H1 (cell line): Measurements from ENCODE around the gene IMPDH1.

Experiments
- BRCA1 ChIP-seq: IDR thresholded peaks from 2 replicates; pipeline ENCODE4 v1.6.1; 2012; ENCODE audit warnings: low read depth, low read length, improper control_type of control experiment
- CBX5 ChIP-seq: fragments of 300-800, 300-1000 bp; sonication (generic); IDR thresholded peaks from 2 replicates; pipeline ENCODE4 v1.7.1; 2016; ENCODE audit warnings: antibody characterized with exemption, low read length, low read depth
- CREB1 ChIP-seq: IDR thresholded peaks from 2 replicates; pipeline ENCODE4 v1.6.1; 2012; ENCODE audit warnings: inconsistent platforms
- EP300 ChIP-seq, 2 experiments: IDR thresholded peaks; 1 replicate in 1 of 2; 2 replicates in 1 of 2; pipeline ENCODE4 v1.6.1; 2011 to 2012; ENCODE audit warnings: low read depth in 2 of 2, low read length in 2 of 2, mild to moderate bottlenecking in 2 of 2, borderline replicate concordance in 1 of 2, inconsistent platforms in 1 of 2, moderate library complexity in 1 of 2
- HDAC2 ChIP-seq, 2 experiments: fragments of 300-600 bp in 1 of 2; sonication (generic) in 1 of 2; IDR thresholded peaks; 2 replicates each; pipeline ENCODE4 v1.6.1; 2011 to 2012; ENCODE audit warnings: low read depth in 2 of 2, low read length in 2 of 2, mild to moderate bottlenecking in 2 of 2, moderate library complexity in 2 of 2, borderline replicate concordance in 1 of 2, inconsistent platforms in 1 of 2
- POLR2A ChIP-seq, 2 experiments: IDR thresholded peaks; 1 replicate in 1 of 2; 2 replicates in 1 of 2; pipeline ENCODE4 v1.6.1; 2011; ENCODE audit warnings: low read depth in 2 of 2, low read length in 2 of 2, mild to moderate bottlenecking in 2 of 2; ENCODE audit errors: control extremely low read depth in 1 of 2
- TAF1 ChIP-seq: IDR thresholded peaks from 2 replicates; pipeline ENCODE4 v1.6.1; 2011; ENCODE audit warnings: mild to moderate bottlenecking, low read depth, low read length
- ZNF274 ChIP-seq: IDR thresholded peaks from 2 replicates; pipeline ENCODE4 v1.7.0; 2012; ENCODE audit warnings: low read length, borderline replicate concordance; ENCODE audit errors: extremely low read depth
- TF ChIP-seq, protein P1 (sequence below): IDR thresholded peaks from 2 replicates; pipeline ENCODE4 v1.6.1; 2011; ENCODE audit warnings: low read length, improper control_type of control experiment
- TF ChIP-seq, protein P2 (sequence below): IDR thresholded peaks from 2 replicates; pipeline ENCODE4 v1.6.1; 2012; ENCODE audit warnings: low read length, inconsistent platforms
- TF ChIP-seq, protein P3 (sequence below), 3 experiments: IDR thresholded peaks; 1 replicate in 2 of 3; 2 replicates in 1 of 3; pipeline versions ENCODE4 v1.5.1 to v1.6.1; 2011; ENCODE audit warnings: low read length in 3 of 3, mild to moderate bottlenecking in 3 of 3, inconsistent platforms in 2 of 3, low read depth in 1 of 3, moderate library complexity in 1 of 3; ENCODE audit not compliant: insufficient read depth in 1 of 3; ENCODE audit errors: control extremely low read depth in 1 of 3

DNA sequence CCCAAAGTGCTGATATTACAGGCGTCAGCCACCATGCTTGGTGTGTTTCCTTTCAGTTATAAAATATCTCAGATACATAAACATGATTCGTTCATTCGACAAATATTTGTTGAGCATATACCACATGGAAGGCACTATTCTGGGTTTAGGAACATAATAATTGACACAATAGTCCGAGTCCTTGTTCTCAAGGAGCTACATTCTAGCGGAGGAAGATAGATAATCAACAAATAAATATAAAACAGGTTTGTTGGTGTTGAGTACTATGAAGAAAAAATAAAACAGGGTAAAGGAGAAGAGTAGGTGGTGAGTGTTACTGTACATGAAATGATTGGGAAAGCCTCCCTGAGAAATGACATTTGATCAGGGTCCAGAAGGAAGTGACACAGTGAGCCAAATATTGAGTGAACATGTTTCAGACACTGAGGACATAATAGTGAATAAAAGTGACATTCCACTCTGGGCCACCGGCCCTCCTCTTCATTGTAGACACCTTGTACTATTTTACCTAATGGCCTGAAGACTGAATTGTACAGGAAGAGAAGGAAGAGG lies 39.0 kb upstream of the IMPDH1 start:
- no peak for TF ChIP-seq TAF1
- TF ChIP-seq, protein P1, sequence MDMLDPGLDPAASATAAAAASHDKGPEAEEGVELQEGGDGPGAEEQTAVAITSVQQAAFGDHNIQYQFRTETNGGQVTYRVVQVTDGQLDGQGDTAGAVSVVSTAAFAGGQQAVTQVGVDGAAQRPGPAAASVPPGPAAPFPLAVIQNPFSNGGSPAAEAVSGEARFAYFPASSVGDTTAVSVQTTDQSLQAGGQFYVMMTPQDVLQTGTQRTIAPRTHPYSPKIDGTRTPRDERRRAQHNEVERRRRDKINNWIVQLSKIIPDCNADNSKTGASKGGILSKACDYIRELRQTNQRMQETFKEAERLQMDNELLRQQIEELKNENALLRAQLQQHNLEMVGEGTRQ = no peak
- TF ChIP-seq, protein P2, sequence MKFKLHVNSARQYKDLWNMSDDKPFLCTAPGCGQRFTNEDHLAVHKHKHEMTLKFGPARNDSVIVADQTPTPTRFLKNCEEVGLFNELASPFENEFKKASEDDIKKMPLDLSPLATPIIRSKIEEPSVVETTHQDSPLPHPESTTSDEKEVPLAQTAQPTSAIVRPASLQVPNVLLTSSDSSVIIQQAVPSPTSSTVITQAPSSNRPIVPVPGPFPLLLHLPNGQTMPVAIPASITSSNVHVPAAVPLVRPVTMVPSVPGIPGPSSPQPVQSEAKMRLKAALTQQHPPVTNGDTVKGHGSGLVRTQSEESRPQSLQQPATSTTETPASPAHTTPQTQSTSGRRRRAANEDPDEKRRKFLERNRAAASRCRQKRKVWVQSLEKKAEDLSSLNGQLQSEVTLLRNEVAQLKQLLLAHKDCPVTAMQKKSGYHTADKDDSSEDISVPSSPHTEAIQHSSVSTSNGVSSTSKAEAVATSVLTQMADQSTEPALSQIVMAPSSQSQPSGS = no peak
- TF ChIP-seq BRCA1 = no peak
- TF ChIP-seq, protein P3, sequence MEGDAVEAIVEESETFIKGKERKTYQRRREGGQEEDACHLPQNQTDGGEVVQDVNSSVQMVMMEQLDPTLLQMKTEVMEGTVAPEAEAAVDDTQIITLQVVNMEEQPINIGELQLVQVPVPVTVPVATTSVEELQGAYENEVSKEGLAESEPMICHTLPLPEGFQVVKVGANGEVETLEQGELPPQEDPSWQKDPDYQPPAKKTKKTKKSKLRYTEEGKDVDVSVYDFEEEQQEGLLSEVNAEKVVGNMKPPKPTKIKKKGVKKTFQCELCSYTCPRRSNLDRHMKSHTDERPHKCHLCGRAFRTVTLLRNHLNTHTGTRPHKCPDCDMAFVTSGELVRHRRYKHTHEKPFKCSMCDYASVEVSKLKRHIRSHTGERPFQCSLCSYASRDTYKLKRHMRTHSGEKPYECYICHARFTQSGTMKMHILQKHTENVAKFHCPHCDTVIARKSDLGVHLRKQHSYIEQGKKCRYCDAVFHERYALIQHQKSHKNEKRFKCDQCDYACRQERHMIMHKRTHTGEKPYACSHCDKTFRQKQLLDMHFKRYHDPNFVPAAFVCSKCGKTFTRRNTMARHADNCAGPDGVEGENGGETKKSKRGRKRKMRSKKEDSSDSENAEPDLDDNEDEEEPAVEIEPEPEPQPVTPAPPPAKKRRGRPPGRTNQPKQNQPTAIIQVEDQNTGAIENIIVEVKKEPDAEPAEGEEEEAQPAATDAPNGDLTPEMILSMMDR (IDR thresholded peaks at IDR 0.05; ENCODE audit: control extremely low read depth in 1 of 3, insufficient read depth in 1 of 3, low read depth in 1 of 3, low read length in 3 of 3) = no peak
- no peak for TF ChIP-seq CREB1
- no peak for TF ChIP-seq EP300 (IDR thresholded peaks at IDR 0.05; ENCODE audit: borderline replicate concordance in 1 of 2, low read depth in 2 of 2, low read length in 2 of 2)
- no peak for TF ChIP-seq POLR2A (IDR thresholded peaks at IDR 0.05; ENCODE audit: control extremely low read depth in 1 of 2, low read depth in 2 of 2, low read length in 2 of 2)
- TF ChIP-seq HDAC2 (IDR thresholded peaks at IDR 0.05; ENCODE audit: borderline replicate concordance in 1 of 2, low read depth in 2 of 2, low read length in 2 of 2) = no peak
- TF ChIP-seq CBX5 = no peak
- TF ChIP-seq ZNF274 = no peak
